H1 (cell line): ENCODE data around the gene DVL1. TPM values are rescaled to one million over a fixed set of nuclear protein-coding genes. Genes with fewer than 3 reads are reported as not detected.

ENCODE experiments used
- CTCF ChIA-PET: fragments of 300-600 bp; sonication (Branson Sonifier 250); formaldehyde crosslinking; loops from one replicate; lab custom pipeline; 2021; ENCODE audit not compliant: partially characterized antibody; lab: Charles Lee
- POLR2A ChIA-PET: fragments of 300-600 bp; sonication (Branson Sonifier 250); formaldehyde crosslinking; loops from one replicate; lab custom pipeline; 2021; ENCODE audit warnings: inconsistent platforms; ENCODE audit not compliant: partially characterized antibody; lab: Charles Lee
- DNase-seq, 2 experiments: peaks; one replicate each; pipeline versions ENCODE4 v3.0.0 to v3.0.0-alpha.2; 2010 to 2022; ENCODE audit warnings: low spot score in 2 of 2, low read depth in 1 of 2, mixed read lengths in 1 of 2
- FAIRE-seq: peaks from 2 replicates; lab custom pipeline; 2011; peaks lifted over from hg19 to GRCh38; lab: Jason Lieb, UNC
- H2AFZ ChIP-seq: 2 replicates; pipeline ENCODE4 v1.8.1; 2012; ENCODE audit warnings: low read length, inconsistent platforms
- H2AK5ac ChIP-seq: 2 replicates; pipeline ENCODE4 v1.6.1; 2013; ENCODE audit warnings: low read depth, low read length
- H2BK120ac ChIP-seq: replicated peaks from 2 replicates; pipeline ENCODE3; 2013; ENCODE audit warnings: low read depth, low read length, inconsistent platforms
- H2BK12ac ChIP-seq: 2 replicates; pipeline ENCODE4 v1.6.1; 2013; ENCODE audit warnings: low read depth, low read length
- H2BK15ac ChIP-seq: 2 replicates; pipeline ENCODE4 v1.6.1; 2013; ENCODE audit warnings: low read length
- H2BK20ac ChIP-seq: 2 replicates; pipeline ENCODE4 v1.6.1; 2013; ENCODE audit warnings: low read length
- H2BK5ac ChIP-seq: 2 replicates; pipeline ENCODE4 v1.6.1; 2013; ENCODE audit warnings: low read depth, low read length
- H3K14ac ChIP-seq: 2 replicates; pipeline ENCODE4 v1.6.1; 2013; ENCODE audit warnings: inconsistent platforms; ENCODE audit not compliant: insufficient read length
- H3K18ac ChIP-seq: 2 replicates; pipeline ENCODE4 v1.6.1; 2013; ENCODE audit warnings: low read length; ENCODE audit errors: extremely low read depth
- H3K23ac ChIP-seq: 2 replicates; pipeline ENCODE4 v1.6.1; 2013; ENCODE audit warnings: inconsistent platforms; ENCODE audit not compliant: insufficient read length
- H3K23me2 ChIP-seq: 2 replicates; pipeline ENCODE4 v1.6.1; 2013; ENCODE audit warnings: low read depth, low read length
- H3K27ac ChIP-seq: 2 replicates; pipeline ENCODE4 v1.6.1; 2011; ENCODE audit warnings: low read depth, low read length, inconsistent platforms
- H3K27me3 ChIP-seq, 4 experiments: replicated peaks in 1 of 4; 1 replicate in 1 of 4; 2 replicates in 3 of 4; pipeline versions ENCODE4 v1.6.1 to v1.8.1; 2011 to 2013; ENCODE audit warnings: low read length in 3 of 4, mild to moderate bottlenecking in 3 of 4, inconsistent platforms in 2 of 4, mixed read lengths in 2 of 4, moderate library complexity in 1 of 4; ENCODE audit not compliant: control insufficient read depth in 3 of 4, insufficient read depth in 3 of 4; ENCODE audit errors: extremely low read depth in 1 of 4
- H3K36me3 ChIP-seq, 4 experiments: 2 replicates each; pipeline versions ENCODE4 v1.6.1 to v1.8.1; 2011 to 2013; ENCODE audit warnings: mild to moderate bottlenecking in 4 of 4, low read length in 3 of 4, moderate library complexity in 2 of 4, control low read depth in 1 of 4, inconsistent platforms in 1 of 4; ENCODE audit not compliant: insufficient read depth in 4 of 4, control insufficient read depth in 2 of 4
- H3K4ac ChIP-seq: replicated peaks from 2 replicates; pipeline ENCODE3; 2013; ENCODE audit warnings: low read length, low read depth, mixed read lengths, inconsistent platforms; ENCODE audit not compliant: insufficient read length
- H3K4me1 ChIP-seq, 4 experiments: replicated peaks in 1 of 4; 1 replicate in 1 of 4; 2 replicates in 3 of 4; pipeline versions ENCODE4 v1.6.1 to v1.8.1; 2011 to 2013; ENCODE audit warnings: low read length in 3 of 4, inconsistent platforms in 2 of 4, mixed read lengths in 1 of 4; ENCODE audit not compliant: insufficient read depth in 4 of 4, control insufficient read depth in 3 of 4
- H3K4me2 ChIP-seq, 2 experiments: 2 replicates each; pipeline versions ENCODE4 v1.6.1 to v1.8.1; 2011 to 2013; ENCODE audit warnings: low read depth in 2 of 2, low read length in 2 of 2, control low read depth in 1 of 2, inconsistent platforms in 1 of 2, mild to moderate bottlenecking in 1 of 2; ENCODE audit not compliant: insufficient read depth in 1 of 2
- H3K4me3 ChIP-seq, 4 experiments: fragments of 200-600, 300-600 bp in 1 of 4; sonication (generic), shearing (Covaris generic), sonication (Bioruptor Twin) in 1 of 4; 2 replicates each; pipeline versions ENCODE4 v1.5.1 to v1.8.1; 2011 to 2016; ENCODE audit warnings: low read length in 4 of 4, low read depth in 3 of 4, control low read depth in 2 of 4, inconsistent platforms in 2 of 4, mild to moderate bottlenecking in 2 of 4, mixed read lengths in 1 of 4, moderate library complexity in 1 of 4; ENCODE audit not compliant: insufficient read depth in 2 of 4; ENCODE audit errors: extremely low read depth in 1 of 4
- H3K56ac ChIP-seq: replicated peaks from 2 replicates; pipeline ENCODE3; 2013; ENCODE audit warnings: low read depth, mild to moderate bottlenecking, mixed read lengths, low read length, inconsistent platforms; ENCODE audit not compliant: insufficient read length
- H3K79me1 ChIP-seq: 2 replicates; pipeline ENCODE4 v1.6.1; 2013; ENCODE audit warnings: low read depth, low read length, control low read depth
- H3K79me2 ChIP-seq, 2 experiments: 2 replicates each; pipeline versions ENCODE4 v1.6.1 to v1.8.1; 2012 to 2013; ENCODE audit warnings: low read length in 2 of 2, mild to moderate bottlenecking in 2 of 2, inconsistent platforms in 1 of 2; ENCODE audit not compliant: insufficient read depth in 2 of 2, control insufficient read depth in 1 of 2
- H3K9ac ChIP-seq, 4 experiments: replicated peaks in 1 of 4; 1 replicate in 1 of 4; 2 replicates in 3 of 4; pipeline versions ENCODE4 v1.6.1 to v1.8.1; 2011 to 2013; ENCODE audit warnings: low read depth in 3 of 4, low read length in 3 of 4, control low read depth in 2 of 4, mild to moderate bottlenecking in 2 of 4, moderate library complexity in 2 of 4, inconsistent platforms in 1 of 4; ENCODE audit errors: extremely low read depth in 1 of 4
- H3K9me3 ChIP-seq, 2 experiments: 2 replicates each; pipeline versions ENCODE4 v1.6.1 to v1.8.1; 2012 to 2013; ENCODE audit warnings: mild to moderate bottlenecking in 2 of 2, moderate library complexity in 2 of 2, control low read depth in 1 of 2, inconsistent platforms in 1 of 2, low read depth in 1 of 2, low read length in 1 of 2, mixed read lengths in 1 of 2; ENCODE audit not compliant: insufficient read depth in 2 of 2
- H4K20me1 ChIP-seq, 2 experiments: replicated peaks in 1 of 2; 2 replicates each; pipeline versions ENCODE3 to v1.8.1; 2011 to 2013; ENCODE audit warnings: inconsistent platforms in 2 of 2, low read length in 2 of 2, mild to moderate bottlenecking in 1 of 2; ENCODE audit not compliant: insufficient read depth in 2 of 2, control insufficient read depth in 1 of 2
- H4K5ac ChIP-seq: 2 replicates; pipeline ENCODE4 v1.6.1; 2013; ENCODE audit warnings: low read length, low read depth, mixed read lengths, inconsistent platforms; ENCODE audit not compliant: insufficient read length
- H4K8ac ChIP-seq: 2 replicates; pipeline ENCODE4 v1.8.0; 2013; ENCODE audit warnings: mild to moderate bottlenecking, moderate library complexity, low read length, inconsistent platforms; ENCODE audit not compliant: insufficient read depth; ENCODE audit errors: extremely low read depth
- H4K91ac ChIP-seq: replicated peaks from 2 replicates; pipeline ENCODE3; 2013; ENCODE audit warnings: low read length, mixed read lengths, inconsistent platforms; ENCODE audit not compliant: insufficient read length
- CHD1 ChIP-seq: IDR thresholded peaks from 2 replicates; pipeline ENCODE4 v1.6.1; 2012; ENCODE audit warnings: low read depth, low read length, improper control_type of control experiment
- CREB1 ChIP-seq: IDR thresholded peaks from 2 replicates; pipeline ENCODE4 v1.6.1; 2012; ENCODE audit warnings: inconsistent platforms
- GTF2F1 ChIP-seq: IDR thresholded peaks from 2 replicates; pipeline ENCODE4 v1.6.1; 2012; ENCODE audit warnings: low read depth, low read length, improper control_type of control experiment, borderline replicate concordance
- KDM4A ChIP-seq: IDR thresholded peaks from one replicate; pipeline ENCODE4 v1.7.1; 2012; ENCODE audit warnings: low read depth, mild to moderate bottlenecking, moderate library complexity, low read length, inconsistent platforms; ENCODE audit not compliant: severe bottlenecking
- NANOG ChIP-seq: IDR thresholded peaks from 2 replicates; pipeline ENCODE4 v1.6.1; 2011; ENCODE audit warnings: low read length, low read depth, mild to moderate bottlenecking, inconsistent platforms; ENCODE audit not compliant: insufficient read depth, poor library complexity, severe bottlenecking
- NRF1 ChIP-seq: IDR thresholded peaks from 2 replicates; pipeline ENCODE4 v1.6.1; 2011; ENCODE audit warnings: mild to moderate bottlenecking, low read depth, low read length, improper control_type of control experiment
- POLR2AphosphoS5 ChIP-seq: IDR thresholded peaks from 2 replicates; pipeline ENCODE4 v1.6.1; 2011; ENCODE audit warnings: low read depth, low read length
- SRF ChIP-seq: IDR thresholded peaks from 2 replicates; pipeline ENCODE4 v1.6.1; 2011; ENCODE audit warnings: mild to moderate bottlenecking, low read depth, low read length, moderate library complexity
- ZNF274 ChIP-seq: IDR thresholded peaks from 2 replicates; pipeline ENCODE4 v1.7.0; 2012; ENCODE audit warnings: low read length, borderline replicate concordance; ENCODE audit errors: extremely low read depth
- WGBS, 2 experiments: shearing (Covaris generic) in 1 of 2; methylation state at CpG; one replicate each; pipeline versions ENCODE4 v1.1.6 to v1.1.7; 2013 to 2015; ENCODE audit warnings: low lambda C conversion rate in 2 of 2, mixed read lengths in 2 of 2, inconsistent platforms in 1 of 2, low coverage in 1 of 2, missing lambda C conversion rate in 1 of 2; ENCODE audit not compliant: insufficient replicate concordance in 2 of 2, insufficient coverage in 1 of 2, insufficient read length in 1 of 2; ENCODE audit errors: extremely low coverage in 1 of 2, missing lambda C conversion rate in 1 of 2; 5-methylcytosine and 5-hydroxymethylcytosine counted together
- polyA plus RNA-seq, 7 experiments: library from polyadenylated mRNA; depleted of rRNA in 3 of 7; stranded (reverse) in 5 of 7; unstranded in 2 of 7; fragments of >200 nt in 5 of 7; fragments of 200-250 nt in 2 of 7; gene quantifications; 1 replicate in 5 of 7; 2 replicates in 1 of 7; 4 replicates in 1 of 7; pipeline versions ENCODE4 v1.2.1 to v1.2.3, GENCODE V29; 2011 to 2013; ENCODE audit warnings: missing spikeins in 2 of 7, mixed read lengths in 2 of 7
- total RNA-seq: library from RNA; stranded (reverse); fragmentation: NEBNext Ultra II Directional; extraction: Animal tissue kit (Norgen Biotek cat#: 25700); gene quantifications from 2 replicates; pipeline ENCODE4 v1.2.1, GENCODE V29; 2021
- TF ChIP-seq, protein P1 (sequence below), 3 experiments: IDR thresholded peaks; 1 replicate in 2 of 3; 2 replicates in 1 of 3; pipeline versions ENCODE4 v1.5.1 to v1.6.1; 2011; ENCODE audit warnings: low read length in 3 of 3, mild to moderate bottlenecking in 3 of 3, inconsistent platforms in 2 of 3, low read depth in 1 of 3, moderate library complexity in 1 of 3; ENCODE audit not compliant: insufficient read depth in 1 of 3; ENCODE audit errors: control extremely low read depth in 1 of 3
- TF ChIP-seq, protein P2 (sequence below): IDR thresholded peaks from 2 replicates; pipeline ENCODE4 v1.6.1; 2011; ENCODE audit warnings: low read depth, mild to moderate bottlenecking, low read length; ENCODE audit not compliant: insufficient read depth

Gene DVL1
- total and polyA plus RNA-seq, 2 of the 8 experiments (the other 6 are each of a cell fraction or from before 2014, with no cell fraction given), result 39.4 to 58.9 TPM

DNA sequence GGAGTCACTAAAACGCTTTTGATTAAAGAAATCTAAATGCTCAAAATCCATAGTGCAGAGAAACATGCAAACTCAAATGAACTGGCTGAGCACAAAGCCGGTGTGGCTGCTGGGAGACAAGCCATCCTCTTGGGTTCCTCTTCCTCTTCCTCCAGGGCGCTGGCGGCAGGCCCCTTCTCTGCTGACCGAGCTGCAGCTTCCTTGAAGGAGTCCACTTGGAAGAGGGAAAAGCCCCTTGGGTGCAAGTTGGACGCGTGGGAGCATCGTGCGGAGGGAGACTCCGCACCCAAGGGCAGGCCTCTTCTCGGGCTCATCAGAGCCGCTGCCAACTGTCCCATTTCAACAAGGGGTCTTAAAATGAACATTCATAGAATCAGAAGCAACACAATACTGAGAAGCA, 42.0 kb upstream of the DVL1 start:
- no peak overlapping the region for H2BK20ac ChIP-seq
- no peak overlapping the region for H3K27ac ChIP-seq
- CTCF ChIA-PET, result interaction anchor here (0.6 to 3.4 kb wide), 8 partner anchors 10 to 641 kb away, joined by 3 to 20 read pairs (median 4); no protein-coding TSS in a partner anchor
- H3K23ac ChIP-seq, result no peak overlapping the region
- no peak overlapping the region for H2BK15ac ChIP-seq
- no peak for FAIRE-seq
- no peak overlapping the region for H3K4ac ChIP-seq
- no peak overlapping the region for H3K18ac ChIP-seq
- 97% methylated on average over 12 of the region's 12 CpGs; no CpG with 5 or more reads in 1 of the 2 experiments for WGBS, 2 experiments
- no peak for DNase-seq
- H2BK12ac ChIP-seq, result no peak overlapping the region
- no peak overlapping the region for H3K56ac ChIP-seq
- no peaks in the 10 kb centered on the region for H3K9me3 ChIP-seq
- H4K91ac ChIP-seq, result no peak overlapping the region
- no peak overlapping the region for H2BK120ac ChIP-seq
- no peak overlapping the region for H3K4me2 ChIP-seq
- no peaks in the 10 kb centered on the region for H3K4me1 ChIP-seq
- H3K79me2 ChIP-seq, result peaks cover 0 to 14% of the 10 kb centered on the region in 2 experiments; a peak in 1 of 4 replicates
- no peaks in the 10 kb centered on the region for H3K23me2 ChIP-seq
- no peak overlapping the region for H4K8ac ChIP-seq
- no peak overlapping the region for H3K4me3 ChIP-seq
- no peak overlapping the region for H3K14ac ChIP-seq
- H2AFZ ChIP-seq, result no peak overlapping the region
- POLR2A ChIA-PET, result interaction anchor here (20.0 to 33.4 kb wide), 3 partner anchors 5 to 39 kb away, joined by 515 to 719 read pairs (median 719); partner anchors contain the start of genes ANKRD65, AURKAIP1, CCNL2 and MRPL20
- H3K27me3 ChIP-seq, result no peaks in the 10 kb centered on the region
- no peak overlapping the region for H2BK5ac ChIP-seq
- peaks cover 8 to 15% of the 10 kb centered on the region in 2 experiments for H4K20me1 ChIP-seq
- H3K9ac ChIP-seq, result no peak overlapping the region
- H3K36me3 ChIP-seq, result peaks cover 60 to 92% (median 84%) of the 10 kb centered on the region in 4 experiments
- H3K79me1 ChIP-seq, result peaks cover 4% of the 10 kb centered on the region
- no peak overlapping the region for H2AK5ac ChIP-seq
- H4K5ac ChIP-seq, result no peak overlapping the region
- TF ChIP-seq SRF, result no peak
- TF ChIP-seq, protein P1, sequence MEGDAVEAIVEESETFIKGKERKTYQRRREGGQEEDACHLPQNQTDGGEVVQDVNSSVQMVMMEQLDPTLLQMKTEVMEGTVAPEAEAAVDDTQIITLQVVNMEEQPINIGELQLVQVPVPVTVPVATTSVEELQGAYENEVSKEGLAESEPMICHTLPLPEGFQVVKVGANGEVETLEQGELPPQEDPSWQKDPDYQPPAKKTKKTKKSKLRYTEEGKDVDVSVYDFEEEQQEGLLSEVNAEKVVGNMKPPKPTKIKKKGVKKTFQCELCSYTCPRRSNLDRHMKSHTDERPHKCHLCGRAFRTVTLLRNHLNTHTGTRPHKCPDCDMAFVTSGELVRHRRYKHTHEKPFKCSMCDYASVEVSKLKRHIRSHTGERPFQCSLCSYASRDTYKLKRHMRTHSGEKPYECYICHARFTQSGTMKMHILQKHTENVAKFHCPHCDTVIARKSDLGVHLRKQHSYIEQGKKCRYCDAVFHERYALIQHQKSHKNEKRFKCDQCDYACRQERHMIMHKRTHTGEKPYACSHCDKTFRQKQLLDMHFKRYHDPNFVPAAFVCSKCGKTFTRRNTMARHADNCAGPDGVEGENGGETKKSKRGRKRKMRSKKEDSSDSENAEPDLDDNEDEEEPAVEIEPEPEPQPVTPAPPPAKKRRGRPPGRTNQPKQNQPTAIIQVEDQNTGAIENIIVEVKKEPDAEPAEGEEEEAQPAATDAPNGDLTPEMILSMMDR (IDR thresholded peaks at IDR 0.05; ENCODE audit: control extremely low read depth in 1 of 3, insufficient read depth in 1 of 3, low read depth in 1 of 3, low read length in 3 of 3), result no peak
- TF ChIP-seq CHD1, result no peak
- no peak for TF ChIP-seq KDM4A
- TF ChIP-seq CREB1, result no peak
- no peak for TF ChIP-seq GTF2F1
- TF ChIP-seq NANOG, result no peak
- TF ChIP-seq ZNF274, result no peak
- no peak for TF ChIP-seq NRF1
- no peak for TF ChIP-seq POLR2AphosphoS5
- TF ChIP-seq, protein P2, sequence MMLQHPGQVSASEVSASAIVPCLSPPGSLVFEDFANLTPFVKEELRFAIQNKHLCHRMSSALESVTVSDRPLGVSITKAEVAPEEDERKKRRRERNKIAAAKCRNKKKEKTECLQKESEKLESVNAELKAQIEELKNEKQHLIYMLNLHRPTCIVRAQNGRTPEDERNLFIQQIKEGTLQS, result no peak
